ENCODE data around the gene NMNAT3. TPM values are rescaled to one million over a fixed set of nuclear protein-coding genes. Genes with fewer than 3 reads are reported as not detected.

NMNAT3 gene
- total RNA-seq, 1 experiment from 2014 or later = 4.8 TPM

DNA sequence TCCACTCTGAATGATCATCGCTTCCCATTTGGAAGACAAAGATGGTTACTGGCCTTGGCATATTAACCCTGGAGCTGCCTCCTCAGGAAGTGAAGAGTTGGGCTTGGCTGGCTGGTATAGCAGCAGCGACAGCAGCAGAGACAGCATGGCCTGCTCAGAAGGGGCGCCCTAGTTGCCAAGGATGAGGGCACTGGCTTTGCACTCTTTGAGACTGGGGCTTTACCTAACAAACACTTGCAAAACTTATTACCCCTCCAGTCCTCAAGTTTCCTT, 69.7 kb downstream of the NMNAT3 start:
- TF ChIP-seq EZH2 (IDR thresholded peaks at IDR 0.05; ENCODE audit: low read length, unreplicated experiment) (no peak), EZH2phosphoT487 (IDR thresholded peaks at IDR 0.05; ENCODE audit: borderline replicate concordance, low read length) (no peak)
- TF ChIP-seq, protein P1, sequence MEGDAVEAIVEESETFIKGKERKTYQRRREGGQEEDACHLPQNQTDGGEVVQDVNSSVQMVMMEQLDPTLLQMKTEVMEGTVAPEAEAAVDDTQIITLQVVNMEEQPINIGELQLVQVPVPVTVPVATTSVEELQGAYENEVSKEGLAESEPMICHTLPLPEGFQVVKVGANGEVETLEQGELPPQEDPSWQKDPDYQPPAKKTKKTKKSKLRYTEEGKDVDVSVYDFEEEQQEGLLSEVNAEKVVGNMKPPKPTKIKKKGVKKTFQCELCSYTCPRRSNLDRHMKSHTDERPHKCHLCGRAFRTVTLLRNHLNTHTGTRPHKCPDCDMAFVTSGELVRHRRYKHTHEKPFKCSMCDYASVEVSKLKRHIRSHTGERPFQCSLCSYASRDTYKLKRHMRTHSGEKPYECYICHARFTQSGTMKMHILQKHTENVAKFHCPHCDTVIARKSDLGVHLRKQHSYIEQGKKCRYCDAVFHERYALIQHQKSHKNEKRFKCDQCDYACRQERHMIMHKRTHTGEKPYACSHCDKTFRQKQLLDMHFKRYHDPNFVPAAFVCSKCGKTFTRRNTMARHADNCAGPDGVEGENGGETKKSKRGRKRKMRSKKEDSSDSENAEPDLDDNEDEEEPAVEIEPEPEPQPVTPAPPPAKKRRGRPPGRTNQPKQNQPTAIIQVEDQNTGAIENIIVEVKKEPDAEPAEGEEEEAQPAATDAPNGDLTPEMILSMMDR (conservative IDR thresholded peaks at IDR 0.05; ENCODE audit: low read depth, low read length) = no peak
- Histone ChIP-seq H3K4me3 (ENCODE audit: low read length) (no peak overlapping the region), H3K4me1 (ENCODE audit: insufficient read depth, low read length) (no peaks in the 10 kb centered on the region), H3K27me3 (ENCODE audit: low read length) (no peaks in the 10 kb centered on the region), H3K9me3 (ENCODE audit: low read length) (no peaks in the 10 kb centered on the region), H2AFZ (ENCODE audit: low read length) (no peak overlapping the region), H4K20me1 (ENCODE audit: low read length) (no peaks in the 10 kb centered on the region), H3K9me2 (replicated peaks; ENCODE audit: low read length) (no peaks in the 10 kb centered on the region), H3K4me2 (ENCODE audit: low read length) (no peak overlapping the region), H3K36me3 (ENCODE audit: low read depth, low read length) (no peaks in the 10 kb centered on the region), H3K27ac (ENCODE audit: low read length) (no peak overlapping the region), H3K79me2 (ENCODE audit: low read length) (no peaks in the 10 kb centered on the region), H3K9ac (ENCODE audit: low read length) (no peak overlapping the region), H3F3A (ENCODE audit: low read length, unreplicated experiment) (no peaks in the 10 kb centered on the region)
- ChIA-PET POLR2A (ENCODE audit: unreplicated experiment) (no interaction called here), CTCF (no interaction called here)
- no peak for ATAC-seq
- no peak for DNase-seq
- BruUV-seq (replicated peaks) = no TSS peak
- intact Hi-C loops (cut with micrococcal nuclease) = no loop called here

DNA sequence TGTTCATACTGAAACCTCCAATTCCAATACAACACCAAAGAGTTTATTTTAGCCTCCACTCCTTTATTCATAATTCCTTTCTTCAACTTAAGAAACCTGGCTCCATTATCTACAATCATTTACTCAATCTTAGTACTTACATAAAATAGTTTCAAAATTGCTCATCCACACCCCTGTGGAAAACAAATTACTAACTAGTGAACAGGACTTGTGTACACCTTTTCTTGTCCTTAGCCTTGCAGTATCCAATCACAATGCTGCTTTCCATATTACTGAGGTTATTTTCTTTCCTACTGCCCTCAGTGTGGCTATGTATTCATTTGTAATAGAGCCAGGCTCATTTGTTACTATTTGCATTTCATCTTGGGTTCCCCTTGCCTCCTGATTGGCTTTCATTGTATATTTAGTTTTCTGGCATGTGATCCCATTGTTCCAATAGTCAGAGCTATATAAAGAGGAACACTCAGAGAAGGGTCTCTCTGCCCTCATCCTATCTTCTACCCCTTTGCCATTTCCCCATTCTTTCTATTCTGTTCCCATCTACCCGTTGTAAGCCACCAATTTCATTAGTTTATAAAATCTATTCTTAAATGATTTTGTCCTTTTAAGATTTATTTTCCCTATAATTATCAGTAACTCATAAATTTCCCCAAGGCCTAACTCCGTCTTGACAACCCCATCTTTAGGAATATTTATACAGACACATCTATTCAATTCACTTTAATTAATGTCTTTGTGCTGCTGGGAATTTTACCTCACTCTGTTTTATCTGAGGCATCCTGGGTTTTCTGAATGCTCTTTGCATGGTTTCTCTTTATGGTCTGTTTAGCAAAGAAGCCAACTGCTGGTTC, 70.3 kb downstream of the NMNAT3 start:
- Histone ChIP-seq H3K79me2 (ENCODE audit: low read length) (no peaks in the 10 kb centered on the region), H3K4me1 (ENCODE audit: insufficient read depth, low read length) (no peaks in the 10 kb centered on the region), H3F3A (ENCODE audit: low read length, unreplicated experiment) (no peaks in the 10 kb centered on the region), H2AFZ (ENCODE audit: low read length) (no peak overlapping the region), H3K36me3 (ENCODE audit: low read depth, low read length) (no peaks in the 10 kb centered on the region), H3K9me3 (ENCODE audit: low read length) (no peaks in the 10 kb centered on the region), H3K27me3 (ENCODE audit: low read length) (no peaks in the 10 kb centered on the region), H3K4me2 (ENCODE audit: low read length) (no peak overlapping the region), H4K20me1 (ENCODE audit: low read length) (no peaks in the 10 kb centered on the region), H3K27ac (ENCODE audit: low read length) (no peak overlapping the region), H3K9ac (ENCODE audit: low read length) (no peak overlapping the region), H3K9me2 (replicated peaks; ENCODE audit: low read length) (no peaks in the 10 kb centered on the region), H3K4me3 (ENCODE audit: low read length) (no peak overlapping the region)
- no TSS peak for BruUV-seq (replicated peaks)
- ChIA-PET POLR2A (ENCODE audit: unreplicated experiment) (no interaction called here), CTCF (no interaction called here)
- intact Hi-C loops (cut with micrococcal nuclease) = no loop called here
- no peak for TF ChIP-seq EZH2phosphoT487 (IDR thresholded peaks at IDR 0.05; ENCODE audit: borderline replicate concordance, low read length)
- DNase-seq = no peak
- no peak for ATAC-seq

GRCh38 chr3:139602003-139602402, 75.8 kb downstream of the NMNAT3 start:
- intact Hi-C loops (cut with micrococcal nuclease) = no loop called here
- no peak for ATAC-seq
- POLR2A ChIA-PET (ENCODE audit: unreplicated experiment) = no interaction called here
- Histone ChIP-seq H3K4me1 (ENCODE audit: insufficient read depth, low read length) (peaks cover 10% of the 10 kb centered on the region), H3K79me2 (ENCODE audit: low read length) (no peaks in the 10 kb centered on the region), H3K4me2 (ENCODE audit: low read length) (0 out of 2 replicates have a peak overlapping the region, but pooled peaks have one; percentile 2), H3K27me3 (ENCODE audit: low read length) (no peaks in the 10 kb centered on the region), H3K9ac (ENCODE audit: low read length) (no peak overlapping the region), H3F3A (ENCODE audit: low read length, unreplicated experiment) (no peaks in the 10 kb centered on the region), H3K9me3 (ENCODE audit: low read length) (no peaks in the 10 kb centered on the region), H3K4me3 (ENCODE audit: low read length) (no peak overlapping the region), H2AFZ (ENCODE audit: low read length) (no peak overlapping the region; the same call in 1 of the 2 replicates), H3K27ac (ENCODE audit: low read length) (no peak overlapping the region), H4K20me1 (ENCODE audit: low read length) (no peaks in the 10 kb centered on the region), H3K9me2 (replicated peaks; ENCODE audit: low read length) (no peaks in the 10 kb centered on the region), H3K36me3 (ENCODE audit: low read depth, low read length) (no peaks in the 10 kb centered on the region)
- CTCF ChIA-PET = no interaction called here
- BruUV-seq (replicated peaks) = no TSS peak
- TF ChIP-seq, protein P1 (conservative IDR thresholded peaks at IDR 0.05; ENCODE audit: low read depth, low read length) = no peak
- TF ChIP-seq EZH2 (IDR thresholded peaks at IDR 0.05; ENCODE audit: low read length, unreplicated experiment) = no peak
- DNase-seq = no peak
